Thoracic aorta (tissue), 2 donors: ENCODE measurements around the gene EFCC1. TPM values are rescaled to one million over a fixed set of nuclear protein-coding genes. Genes with fewer than 3 reads are reported as not detected.

ENCODE experiments used
- ATAC-seq: fragments of 150-250 bp; one replicate; pipeline ENCODE4 v1.8.0; 2017; ENCODE audit warnings: low read depth; ENCODE audit not compliant: insufficient number of reproducible peaks, low FRiP score
- DNase-seq: peaks from one replicate; pipeline ENCODE4 v3.0.0-alpha.2; 2020; ENCODE audit warnings: low spot score
- H3K27ac ChIP-seq, 2 donors: fragments of 200-600 bp; sonication (generic); 1 replicate in 1 of 2; 2 replicates in 1 of 2; pipeline ENCODE4 v1.5.1; 2016; ENCODE audit warnings: mild to moderate bottlenecking in 2 of 2, moderate library complexity in 2 of 2
- H3K27me3 ChIP-seq: fragments of 200-600 bp; sonication (generic); replicated peaks from 2 replicates; pipeline ENCODE4 v1.6.0; 2016; ENCODE audit warnings: mild to moderate bottlenecking; ENCODE audit not compliant: insufficient read depth
- H3K36me3 ChIP-seq: fragments of 200-600 bp; sonication (generic); one replicate; pipeline ENCODE4 v1.5.1; 2016
- H3K4me1 ChIP-seq, 2 donors: fragments of 200-600 bp; sonication (generic); 1 replicate in 1 of 2; 2 replicates in 1 of 2; pipeline versions ENCODE4 v1.5.1 to v1.6.0; 2016; ENCODE audit warnings: low read depth in 2 of 2, mild to moderate bottlenecking in 1 of 2; ENCODE audit not compliant: control insufficient read depth in 1 of 2
- H3K4me3 ChIP-seq: fragments of 200-600 bp; sonication (generic); 2 replicates; pipeline ENCODE4 v1.5.1; 2016; ENCODE audit warnings: mild to moderate bottlenecking
- H3K9me3 ChIP-seq: fragments of 200-600 bp; sonication (generic); 2 replicates; pipeline ENCODE4 v1.5.1; 2016
- CTCF ChIP-seq: fragments of 200-600 bp; sonication (generic); IDR thresholded peaks from one replicate; pipeline ENCODE4 v1.5.1; 2019; ENCODE audit warnings: antibody characterized with exemption
- total RNA-seq, 2 donors: library from RNA; depleted of rRNA; stranded (reverse); fragments of >200 nt; gene quantifications; one replicate each; pipeline versions ENCODE4 v1.1.0 to v1.2.3, GENCODE V29; 2016

EFCC1 gene, protein sequence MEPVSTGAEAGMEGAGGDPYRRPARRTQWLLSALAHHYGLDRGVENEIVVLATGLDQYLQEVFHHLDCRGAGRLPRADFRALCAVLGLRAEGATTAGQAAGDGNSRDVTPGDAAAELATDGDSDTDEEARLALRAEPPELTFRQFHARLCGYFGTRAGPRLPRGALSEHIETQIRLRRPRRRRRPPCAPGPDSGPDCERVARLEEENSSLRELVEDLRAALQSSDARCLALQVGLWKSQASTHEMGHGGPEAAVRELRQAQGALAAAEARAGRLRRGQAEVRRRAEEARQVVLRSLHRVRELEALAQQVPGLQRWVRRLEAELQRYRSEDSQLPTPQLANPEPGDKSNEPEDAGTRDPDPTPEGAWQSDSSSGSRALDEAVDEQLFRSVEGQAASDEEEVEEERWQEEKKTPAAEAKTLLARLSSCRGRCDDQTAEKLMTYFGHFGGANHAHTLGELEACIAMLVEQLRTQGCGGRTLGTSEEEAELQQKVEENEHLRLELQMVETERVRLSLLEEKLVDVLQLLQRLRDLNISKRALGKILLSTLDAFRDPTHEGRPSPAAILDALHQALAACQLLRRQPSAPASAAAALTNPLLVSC
- 1 to 10 TPM in 1 of 2 donors, not detected in 1; 1.4 TPM for total RNA-seq

GRCh38 chr3:129001101-129001805 lies at the start of gene EFCC1:
TSS of gene EFCC1 (plus strand) at chr3:129001304. CDS start at chr3:129001629, 325 bp downstream.
- H3K9me3 ChIP-seq, result no peaks in the 10 kb centered on the region
- H3K27me3 ChIP-seq, result peaks cover 4% of the 10 kb centered on the region
- no peak for TF ChIP-seq CTCF
- H3K36me3 ChIP-seq, result no peaks in the 10 kb centered on the region
- no peak within 1 kb of the TSS for H3K27ac ChIP-seq
- no peak for DNase-seq
- H3K4me3 ChIP-seq, result peak within 1 kb of the TSS; percentile 74
- H3K4me1 ChIP-seq, result peaks cover 4 to 28% of the 10 kb centered on the region in 2 donors
- ATAC-seq, result no peak

- DNase-seq, result no peak
Observed at GRCh38 chr3:128956440-128956839, 44.7 kb upstream of the EFCC1 start.

GRCh38 chr3:128965280-128965679 lies 35.8 kb upstream of the EFCC1 start:
- Histone ChIP-seq H3K4me1 (peaks cover 0 to 2% of the 10 kb centered on the region in 2 donors), H3K27me3 (no peaks in the 10 kb centered on the region), H3K4me3 (no peak overlapping the region), H3K27ac (no peak overlapping the region), H3K36me3 (no peaks in the 10 kb centered on the region), H3K9me3 (no peaks in the 10 kb centered on the region)
- TF ChIP-seq CTCF, result no peak
- DNase-seq (no peak), ATAC-seq (no peak)

More at GRCh38 chr3:128956440-128956839, 44.7 kb upstream of the EFCC1 start:
- TF ChIP-seq CTCF, result no peak
- ATAC-seq, result no peak
- Histone ChIP-seq H3K9me3 (no peaks in the 10 kb centered on the region), H3K27ac (no peak overlapping the region), H3K4me1 (no peaks in the 10 kb centered on the region), H3K36me3 (no peaks in the 10 kb centered on the region), H3K4me3 (no peak overlapping the region), H3K27me3 (no peaks in the 10 kb centered on the region)

DNA sequence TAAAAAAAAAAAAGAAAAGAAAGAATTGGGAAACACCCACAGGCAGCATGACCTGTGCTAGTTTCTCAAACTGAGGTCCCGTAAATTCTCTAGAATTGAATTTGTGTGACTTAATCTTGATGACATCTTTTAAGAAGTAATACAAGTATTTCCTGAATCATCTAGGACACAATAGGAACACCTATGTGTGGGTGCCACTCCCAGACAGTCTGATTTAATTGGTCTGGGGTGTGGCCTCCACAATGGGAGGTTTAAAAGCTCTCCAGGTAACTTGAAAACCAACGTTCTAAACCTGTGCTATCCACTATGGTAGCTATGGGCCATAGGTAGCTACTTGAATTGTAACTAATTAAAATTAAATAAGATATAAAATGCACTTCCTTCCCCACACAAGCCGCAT lies 35.3 kb upstream of the EFCC1 start:
- H3K36me3 ChIP-seq, result no peaks in the 10 kb centered on the region
- H3K4me3 ChIP-seq, result no peak overlapping the region
- H3K27me3 ChIP-seq, result no peaks in the 10 kb centered on the region
- DNase-seq (no peak), ATAC-seq (no peak)
- H3K4me1 ChIP-seq, result peaks cover 0 to 7% of the 10 kb centered on the region in 2 donors
- no peak overlapping the region for H3K27ac ChIP-seq
- H3K9me3 ChIP-seq, result no peaks in the 10 kb centered on the region
- no peak for TF ChIP-seq CTCF
